Uterus (tissue), 2 donors: ENCODE results near the gene PTPRU.

Experiments
- CTCF ChIP-seq, 4 experiments: fragments of 200-600 bp in 2 of 4; fragments of 450-650 bp in 2 of 4; sonication (generic) in 2 of 4; IDR thresholded peaks; one replicate each; pipeline ENCODE4 v1.5.1; 2016 to 2019; ENCODE audit warnings: antibody characterized with exemption in 4 of 4, mild to moderate bottlenecking in 2 of 4, moderate library complexity in 1 of 4
- POLR2A ChIP-seq, 2 donors: fragments of 450-650 bp; IDR thresholded peaks; one replicate each; pipeline ENCODE4 v1.6.1; 2016; ENCODE audit warnings: antibody characterized with exemption in 2 of 2, mild to moderate bottlenecking in 1 of 2, moderate library complexity in 1 of 2

- TF ChIP-seq POLR2A (IDR thresholded peaks at IDR 0.05) (no peak), CTCF (IDR thresholded peaks at IDR 0.05) (no peak)
These were observed 42.4 kb upstream of the PTPRU start for GRCh38 chr1:29193879-29194455.
